Neural progenitor cell (in vitro differentiated cells): ENCODE data around the gene THAP11. TPM values are rescaled to one million over a fixed set of nuclear protein-coding genes. Genes with fewer than 3 reads are reported as not detected.

Source experiments
- DNase-seq: peaks from one replicate; pipeline ENCODE4 v3.0.0-alpha.2; 2016; ENCODE audit warnings: low spot score
- H2AFZ ChIP-seq: fragments of 200-600 bp; sonication (generic); replicated peaks from 2 replicates; pipeline ENCODE4 v1.6.1; 2016; ENCODE audit warnings: antibody characterized with exemption
- H3F3A ChIP-seq: fragments of 200-600 bp; sonication (generic); 2 replicates; pipeline ENCODE4 v1.6.1; 2016; ENCODE audit warnings: antibody characterized with exemption, low read depth
- H3K27ac ChIP-seq: fragments of 200-600 bp; sonication (generic); 2 replicates; pipeline ENCODE4 v1.5.1; 2016; ENCODE audit warnings: mild to moderate bottlenecking
- H3K27me3 ChIP-seq: fragments of 200-600 bp; sonication (generic); 2 replicates; pipeline ENCODE4 v1.6.1; 2016; ENCODE audit warnings: mild to moderate bottlenecking, moderate library complexity
- H3K36me3 ChIP-seq: fragments of 200-600 bp; sonication (generic); 2 replicates; pipeline ENCODE4 v1.5.1; 2016
- H3K4me1 ChIP-seq: fragments of 200-600 bp; sonication (generic); 2 replicates; pipeline ENCODE4 v1.6.1; 2016; ENCODE audit warnings: mixed run types
- H3K4me2 ChIP-seq: fragments of 200-600 bp; sonication (generic); 2 replicates; pipeline ENCODE4 v1.6.1; 2016
- H3K4me3 ChIP-seq: fragments of 200-600 bp; sonication (generic); 2 replicates; pipeline ENCODE4 v1.5.1; 2016
- H3K79me2 ChIP-seq: fragments of 200-600 bp; sonication (generic); 2 replicates; pipeline ENCODE4 v1.6.1; 2016; ENCODE audit warnings: low read depth
- H3K9ac ChIP-seq: fragments of 200-600 bp; sonication (generic); 2 replicates; pipeline ENCODE4 v1.6.1; 2016
- H3K9me3 ChIP-seq: fragments of 200-600 bp; sonication (generic); 2 replicates; pipeline ENCODE4 v1.5.1; 2016; ENCODE audit warnings: low read depth
- H4K20me1 ChIP-seq: fragments of 200-600 bp; sonication (generic); 2 replicates; pipeline ENCODE4 v1.6.1; 2016; ENCODE audit warnings: low read depth
- H3K27ac Mint-ChIP-seq: 3 replicates; pipeline ENCODE4 v1.8.0; 2021; ENCODE audit warnings: mixed read lengths
- H3K27me3 Mint-ChIP-seq: 2 replicates; pipeline ENCODE4 v1.8.0; 2022; ENCODE audit warnings: low read depth, mild to moderate bottlenecking, inconsistent platforms, moderate library complexity, mixed read lengths; ENCODE audit not compliant: insufficient read depth
- H3K36me3 Mint-ChIP-seq: 3 replicates; pipeline ENCODE4 v1.8.0; 2021; ENCODE audit warnings: mixed read lengths
- H3K4me1 Mint-ChIP-seq: 3 replicates; pipeline ENCODE4 v1.8.0; 2021; ENCODE audit warnings: mixed read lengths
- H3K4me3 Mint-ChIP-seq: 3 replicates; pipeline ENCODE4 v1.8.0; 2021; ENCODE audit warnings: mild to moderate bottlenecking, moderate library complexity, mixed read lengths
- H3K9me3 Mint-ChIP-seq: 3 replicates; pipeline ENCODE4 v1.8.0; 2020; ENCODE audit warnings: mixed read lengths
- CTCF ChIP-seq: fragments of 200-600 bp; sonication (generic); IDR thresholded peaks from 2 replicates; pipeline ENCODE4 v1.5.1; 2017; ENCODE audit warnings: antibody characterized with exemption, mild to moderate bottlenecking
- EZH2 ChIP-seq: fragments of 200-600 bp; sonication (generic); IDR thresholded peaks from 2 replicates; pipeline ENCODE4 v1.6.1; 2017; ENCODE audit warnings: antibody characterized with exemption, mild to moderate bottlenecking, moderate library complexity
- EZH2phosphoT487 ChIP-seq: fragments of 200-600 bp; sonication (generic); IDR thresholded peaks from 2 replicates; pipeline ENCODE4 v1.6.1; 2017; ENCODE audit warnings: antibody characterized with exemption
- total RNA-seq: library from RNA; depleted of rRNA; stranded (reverse); fragments of >200 nt; gene quantifications from 2 replicates; pipeline ENCODE4 v1.2.3, GENCODE V29; 2015; ENCODE audit warnings: low replicate concordance

THAP11 gene
- total RNA-seq, 1 donor from 2014 or later: 27.3 TPM

GRCh38 chr16:67878232-67878631 is 36.1 kb downstream of the THAP11 start:
- Mint-ChIP-seq H3K27ac (no peak overlapping the region), H3K4me1 (peaks cover 18% of the 10 kb centered on the region), H3K27me3 (peaks cover 2% of the 10 kb centered on the region), H3K36me3 (peaks cover 13% of the 10 kb centered on the region), H3K9me3 (no peaks in the 10 kb centered on the region), H3K4me3 (no peak overlapping the region)
- no peak for DNase-seq
- H3K9me3 ChIP-seq: no peaks in the 10 kb centered on the region
- peaks cover 28% of the 10 kb centered on the region for H3K79me2 ChIP-seq
- no peak overlapping the region for H3K27ac ChIP-seq
- H3K27me3 ChIP-seq: no peaks in the 10 kb centered on the region
- no peak overlapping the region for H2AFZ ChIP-seq
- H3K36me3 ChIP-seq: no peaks in the 10 kb centered on the region
- no peak overlapping the region for H3K4me2 ChIP-seq
- no peaks in the 10 kb centered on the region for H3F3A ChIP-seq
- H3K9ac ChIP-seq: no peak overlapping the region
- no peak for TF ChIP-seq EZH2phosphoT487
- TF ChIP-seq CTCF: no peak
- no peak for TF ChIP-seq EZH2
- H4K20me1 ChIP-seq: peaks cover 18% of the 10 kb centered on the region
- no peak overlapping the region for H3K4me3 ChIP-seq
- peaks cover 5% of the 10 kb centered on the region for H3K4me1 ChIP-seq

- Mint-ChIP-seq H3K36me3 (peaks cover 15% of the 10 kb centered on the region), H3K27me3 (peaks cover 2% of the 10 kb centered on the region), H3K9me3 (no peaks in the 10 kb centered on the region), H3K27ac (no peak overlapping the region), H3K4me1 (peaks cover 14% of the 10 kb centered on the region), H3K4me3 (no peak overlapping the region)
- H3K9ac ChIP-seq: no peak overlapping the region
- peaks cover 21% of the 10 kb centered on the region for H4K20me1 ChIP-seq
- H3K4me1 ChIP-seq: peaks cover 3% of the 10 kb centered on the region
- no peaks in the 10 kb centered on the region for H3K27me3 ChIP-seq
- no peaks in the 10 kb centered on the region for H3K9me3 ChIP-seq
- no peak overlapping the region for H3K4me2 ChIP-seq
- DNase-seq: no peak
- no peak overlapping the region for H3K4me3 ChIP-seq
- H2AFZ ChIP-seq: no peak overlapping the region
- H3K79me2 ChIP-seq: peaks cover 22% of the 10 kb centered on the region
- no peaks in the 10 kb centered on the region for H3K36me3 ChIP-seq
- H3K27ac ChIP-seq: no peak overlapping the region
- H3F3A ChIP-seq: peaks cover 6% of the 10 kb centered on the region
- TF ChIP-seq EZH2 (no peak), EZH2phosphoT487 (no peak), CTCF (no peak)
Observed at GRCh38 chr16:67878846-67879245, 36.7 kb downstream of the THAP11 start.

- peaks cover 3% of the 10 kb centered on the region for H3K4me1 ChIP-seq
- H3K36me3 ChIP-seq: no peaks in the 10 kb centered on the region
- no peak overlapping the region for H3K4me3 Mint-ChIP-seq
Observed at GRCh38 chr16:67879462-67879861, 37.3 kb downstream of the THAP11 start.

More at GRCh38 chr16:67879462-67879861, 37.3 kb downstream of the THAP11 start:
- Mint-ChIP-seq H3K9me3 (no peaks in the 10 kb centered on the region), H3K27me3 (peaks cover 2% of the 10 kb centered on the region), H3K4me1 (peaks cover 10% of the 10 kb centered on the region), H3K27ac (no peak overlapping the region), H3K36me3 (peaks cover 16% of the 10 kb centered on the region)
- DNase-seq: no peak
- Histone ChIP-seq H3K4me2 (no peak overlapping the region), H2AFZ (no peak overlapping the region), H3K9ac (no peak overlapping the region), H3K27me3 (no peaks in the 10 kb centered on the region), H3K27ac (no peak overlapping the region), H3K9me3 (no peaks in the 10 kb centered on the region), H3K4me3 (no peak overlapping the region), H4K20me1 (peaks cover 21% of the 10 kb centered on the region), H3K79me2 (peaks cover 16% of the 10 kb centered on the region), H3F3A (peaks cover 12% of the 10 kb centered on the region)
- no peak for TF ChIP-seq EZH2phosphoT487
- no peak for TF ChIP-seq EZH2
- TF ChIP-seq CTCF: no peak
